HL-60 (cell line): Measurements from ENCODE around the gene EEF1B2.
"Not testable (repeated sequence)": the region's sequence is repeated elsewhere in the genome, so short reads cannot be mapped to it uniquely, and the experiment has no call there.

Experiments used
- CTCF ChIP-seq: IDR thresholded peaks from one replicate; pipeline ENCODE4 v1.5.1; 2011; ENCODE audit warnings: low read length, control low read depth, inconsistent platforms; ENCODE audit not compliant: insufficient read depth
- POLR2AphosphoS5 ChIP-seq: IDR thresholded peaks from 2 replicates; pipeline ENCODE4 v1.6.1; 2012; ENCODE audit warnings: low read depth

DNA sequence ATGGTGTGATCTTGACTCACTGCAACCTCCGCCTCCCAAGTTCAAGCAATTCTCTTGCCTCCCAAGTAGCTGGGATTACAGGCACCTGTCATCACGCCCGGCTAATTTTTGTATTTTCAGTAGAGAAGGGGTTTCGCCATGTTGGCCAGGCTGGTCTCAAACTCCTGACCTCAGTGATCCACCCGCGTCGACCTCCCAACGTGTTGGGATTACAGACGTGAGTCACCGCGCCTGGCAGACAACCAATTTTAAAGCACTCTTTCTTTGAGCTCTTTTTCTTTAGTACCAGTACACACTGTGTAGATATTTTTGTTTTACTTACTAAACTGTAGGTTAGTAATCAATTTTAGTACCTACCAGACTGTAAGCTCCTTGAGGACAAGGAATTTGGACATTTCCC lies 2.7 kb upstream of the EEF1B2 start:
- TF ChIP-seq POLR2AphosphoS5, CTCF: not testable (repeated sequence)
